ENCODE measurements around the gene DMAP1. TPM values are rescaled to one million over a fixed set of nuclear protein-coding genes. Genes with fewer than 3 reads are reported as not detected.

DMAP1 gene
- polyA plus RNA-seq, 1 donor (not counting 4 experiments of a cell fraction or from before 2014, with no cell fraction given) = 27.2 TPM

DNA sequence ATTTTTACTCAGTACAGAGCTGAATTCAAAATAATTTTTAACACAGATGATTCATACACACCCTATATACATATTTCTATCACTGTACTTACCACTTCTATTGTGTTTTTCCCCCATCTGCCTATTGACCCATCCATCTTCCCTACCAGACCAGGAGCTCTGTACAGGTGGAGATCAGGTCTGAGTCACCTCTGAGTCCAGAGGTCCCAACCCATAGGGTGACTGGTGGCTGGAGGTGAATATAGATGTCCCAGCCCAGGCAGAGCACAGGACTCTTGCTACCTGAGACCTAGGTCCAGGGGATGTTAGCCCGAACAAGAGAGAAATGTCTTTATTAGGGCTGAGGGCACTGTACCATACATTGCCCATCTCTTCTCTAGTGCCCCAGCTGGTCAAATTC, 54.8 kb downstream of the DMAP1 start:
- no peak overlapping the region for H3K9ac ChIP-seq (ENCODE audit: control insufficient read depth, extremely low read depth, insufficient read depth, low read length)
- no peaks in the 10 kb centered on the region for H3K9me3 ChIP-seq (ENCODE audit: control insufficient read depth, low read depth, low read length)
- no peak overlapping the region for H3K27ac ChIP-seq (ENCODE audit: control insufficient read depth, insufficient read depth, low read length)
- no peak for TF ChIP-seq EZH2 (IDR thresholded peaks at IDR 0.05; ENCODE audit: low read length)
- TF ChIP-seq, protein P1, sequence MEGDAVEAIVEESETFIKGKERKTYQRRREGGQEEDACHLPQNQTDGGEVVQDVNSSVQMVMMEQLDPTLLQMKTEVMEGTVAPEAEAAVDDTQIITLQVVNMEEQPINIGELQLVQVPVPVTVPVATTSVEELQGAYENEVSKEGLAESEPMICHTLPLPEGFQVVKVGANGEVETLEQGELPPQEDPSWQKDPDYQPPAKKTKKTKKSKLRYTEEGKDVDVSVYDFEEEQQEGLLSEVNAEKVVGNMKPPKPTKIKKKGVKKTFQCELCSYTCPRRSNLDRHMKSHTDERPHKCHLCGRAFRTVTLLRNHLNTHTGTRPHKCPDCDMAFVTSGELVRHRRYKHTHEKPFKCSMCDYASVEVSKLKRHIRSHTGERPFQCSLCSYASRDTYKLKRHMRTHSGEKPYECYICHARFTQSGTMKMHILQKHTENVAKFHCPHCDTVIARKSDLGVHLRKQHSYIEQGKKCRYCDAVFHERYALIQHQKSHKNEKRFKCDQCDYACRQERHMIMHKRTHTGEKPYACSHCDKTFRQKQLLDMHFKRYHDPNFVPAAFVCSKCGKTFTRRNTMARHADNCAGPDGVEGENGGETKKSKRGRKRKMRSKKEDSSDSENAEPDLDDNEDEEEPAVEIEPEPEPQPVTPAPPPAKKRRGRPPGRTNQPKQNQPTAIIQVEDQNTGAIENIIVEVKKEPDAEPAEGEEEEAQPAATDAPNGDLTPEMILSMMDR (optimal IDR thresholded peaks at IDR 0.05 in 1 of 3, IDR thresholded peaks at IDR 0.05 in 1 of 3, conservative IDR thresholded peaks at IDR 0.05 in 1 of 3; ENCODE audit: extremely low read depth in 1 of 3, insufficient read depth in 2 of 3, low read length in 3 of 3) = no peak
- no peak for DNase-seq (ENCODE audit: low read depth, low spot score)
- no peak for FAIRE-seq
- no peaks in the 10 kb centered on the region for H4K20me1 ChIP-seq (ENCODE audit: control insufficient read depth, extremely low read depth, insufficient read depth, low read length)
- dilution Hi-C loops (cut with MboI; ENCODE audit: extremely low pct_ligation_motif_present, low sequenced_read_pairs) = no loop called here
- no peak overlapping the region for H3K4me3 ChIP-seq (ENCODE audit: control insufficient read depth in 2 of 3, extremely low read depth in 1 of 3, insufficient read depth in 2 of 3, low read depth in 1 of 3, low read length in 3 of 3)
- no peak overlapping the region for H3K4me2 ChIP-seq (ENCODE audit: control insufficient read depth, extremely low read depth, insufficient read depth, low read depth, low read length)
- H3K9me1 ChIP-seq (ENCODE audit: control insufficient read depth, extremely low read depth, insufficient read depth, low read length) = no peaks in the 10 kb centered on the region
- no peaks in the 10 kb centered on the region for H3K27me3 ChIP-seq (ENCODE audit: control insufficient read depth, extremely low read depth, insufficient read depth, low read length)
- peaks cover 0 to under 1% of the 10 kb centered on the region in 2 experiments for H3K36me3 ChIP-seq (ENCODE audit: control insufficient read depth in 2 of 2, extremely low read depth in 1 of 2, insufficient read depth in 2 of 2, low read length in 2 of 2)
- H3K79me2 ChIP-seq (ENCODE audit: control insufficient read depth, insufficient read depth, low read length) = no peaks in the 10 kb centered on the region
- H2AFZ ChIP-seq (ENCODE audit: control insufficient read depth, low read length) = no peak overlapping the region
- no peaks in the 10 kb centered on the region for H3K4me1 ChIP-seq (ENCODE audit: control insufficient read depth, extremely low read depth, insufficient read depth, low read length)

Small RNAs within 50 kb of the gene (small RNA-seq; reads per million reads assigned to genes)
- gene AL035417.1 (ENCODE audit: insufficient read length in 3 of 3, low read depth in 3 of 3, low replicate concordance in 1 of 3) = 0 reads per million in 3 experiments

Other genes with a start within 250 kb of the DMAP1 start
- 30.3 to 35.1 TPM (median 33.5 TPM) in 3 replicates for gene DPH2, start 243.5 kb upstream of the DMAP1 start, polyA plus RNA-seq
- gene ATP6V0B, start 238.5 kb upstream of the DMAP1 start, polyA plus RNA-seq = 195 to 325 TPM (median 233 TPM) in 3 replicates
- gene B4GALT2, start 234.3 kb upstream of the DMAP1 start, polyA plus RNA-seq = 39.6 to 60.7 TPM (median 50.4 TPM) in 3 replicates
- gene CCDC24, start 221.9 kb upstream of the DMAP1 start, polyA plus RNA-seq = 5.2 to 6.2 TPM (median 5.2 TPM) in 3 replicates
- 4.3 to 7.5 TPM (median 5.3 TPM) in 3 replicates for gene SLC6A9, start 182.0 kb upstream of the DMAP1 start, polyA plus RNA-seq
- gene KLF17, start 94.7 kb upstream of the DMAP1 start, polyA plus RNA-seq = 0.03 TPM in 1 of 3 replicates, not detected in the others
- not detected in 3 replicates for gene KLF18, start 71.8 kb upstream of the DMAP1 start, polyA plus RNA-seq
- 43.7 to 56.6 TPM (median 49.0 TPM) in 3 replicates for gene ERI3, start 141.8 kb downstream of the DMAP1 start, polyA plus RNA-seq
- gene RNF220, start 191.8 kb downstream of the DMAP1 start, polyA plus RNA-seq = 30.6 to 48.1 TPM (median 42.7 TPM) in 3 replicates